GM12878 (cell line): ENCODE results near the gene OPN1LW. TPM values are rescaled to one million over a fixed set of nuclear protein-coding genes. Genes with fewer than 3 reads are reported as not detected.

Experiments used
- ATAC-seq: fragments of 200-7000 bp; cut with Tn5 transposase; 3 replicates; pipeline ENCODE4 v1.9.1; 2020; ENCODE audit warnings: mild to moderate bottlenecking, moderate library complexity
- BruUV-seq: library from RNA; stranded (reverse); fragments of 400-500 nt; replicated peaks from 2 replicates; lab custom pipeline; 2021; lab: Mats Ljungman, UMichigan
- CTCF ChIA-PET: fragments of 300-600 bp; sonication (Branson Sonifier 250); formaldehyde crosslinking; extraction: SDS; loops from one replicate; lab custom pipeline; 2021; ENCODE audit warnings: inconsistent platforms; lab: Yijun Ruan, JAX
- POLR2A ChIA-PET: fragments of 350-600 bp; formaldehyde crosslinking; extraction: SDS; loops from one replicate; lab custom pipeline; 2021; ENCODE audit warnings: inconsistent platforms; lab: Charles Lee
- RAD21 ChIA-PET: fragments of 300-600 bp; sonication (Branson Sonifier 250); formaldehyde crosslinking; loops from one replicate; lab custom pipeline; 2023; ENCODE audit warnings: antibody characterized with exemption; ENCODE audit not compliant: unreplicated experiment; lab: Charles Lee
- SMC1A ChIA-PET: fragments of 300-600 bp; sonication (Branson Sonifier 250); formaldehyde crosslinking; loops from one replicate; lab custom pipeline; 2023; ENCODE audit not compliant: unreplicated experiment, uncharacterized antibody; lab: Charles Lee
- DNase-seq: peaks from one replicate; pipeline ENCODE4 v3.0.0-alpha.2; 2011; ENCODE audit warnings: low read depth, low spot score
- FAIRE-seq: peaks from 3 replicates; lab custom pipeline; 2011; peaks lifted over from hg19 to GRCh38; lab: Jason Lieb, UNC
- H2AFZ ChIP-seq: 2 replicates; pipeline ENCODE4 v1.6.0; 2011; ENCODE audit warnings: low read depth, low read length, control low read depth; ENCODE audit not compliant: control insufficient read depth
- H3K27ac ChIP-seq: 2 replicates; pipeline ENCODE4 v1.5.1; 2011; ENCODE audit warnings: control low read depth; ENCODE audit not compliant: control insufficient read depth, insufficient read depth
- H3K27me3 ChIP-seq, 2 experiments: replicated peaks in 1 of 2; 2 replicates each; pipeline versions ENCODE4 v1.6.0 to v1.6.1; 2011; ENCODE audit warnings: low read length in 1 of 2; ENCODE audit not compliant: control insufficient read depth in 2 of 2, insufficient read depth in 2 of 2
- H3K36me3 ChIP-seq, 2 experiments: 2 replicates each; pipeline ENCODE4 v1.5.1; 2011; ENCODE audit warnings: low read length in 1 of 2; ENCODE audit not compliant: control insufficient read depth in 2 of 2, insufficient read depth in 2 of 2
- H3K4me1 ChIP-seq: 2 replicates; pipeline ENCODE4 v1.6.1; 2011; ENCODE audit warnings: mild to moderate bottlenecking, low read length, moderate library complexity, mixed read lengths; ENCODE audit not compliant: control insufficient read depth, insufficient read depth
- H3K4me2 ChIP-seq: 2 replicates; pipeline ENCODE4 v1.6.0; 2011; ENCODE audit warnings: control low read depth; ENCODE audit not compliant: control insufficient read depth, insufficient read depth
- H3K4me3 ChIP-seq: fragments of 200-600 bp; sonication (generic); 2 replicates; pipeline ENCODE4 v1.5.1; 2016
- H3K79me2 ChIP-seq: 2 replicates; pipeline ENCODE4 v1.6.0; 2011; ENCODE audit warnings: low read length; ENCODE audit not compliant: control insufficient read depth, insufficient read depth
- H3K9ac ChIP-seq: 2 replicates; pipeline ENCODE4 v1.8.0; 2011; ENCODE audit warnings: low read length, control low read depth, mixed read lengths; ENCODE audit not compliant: control insufficient read depth, insufficient read depth
- H3K9me3 ChIP-seq: replicated peaks from 3 replicates; pipeline ENCODE4 v1.5.1; 2011; ENCODE audit warnings: mild to moderate bottlenecking, low read length; ENCODE audit not compliant: control insufficient read depth, insufficient read depth
- H4K20me1 ChIP-seq: 2 replicates; pipeline ENCODE4 v1.6.0; 2011; ENCODE audit not compliant: control insufficient read depth, insufficient read depth
- EGR1 ChIP-seq, 2 experiments: IDR thresholded peaks; 1 replicate in 1 of 2; 2 replicates in 1 of 2; pipeline ENCODE4 v1.6.1; 2011 to 2012; ENCODE audit warnings: low read depth in 2 of 2, low read length in 2 of 2, borderline replicate concordance in 1 of 2, mild to moderate bottlenecking in 1 of 2, moderate library complexity in 1 of 2
- FOXM1 ChIP-seq: IDR thresholded peaks from 2 replicates; pipeline ENCODE4 v1.6.1; 2012; ENCODE audit warnings: low read depth, mild to moderate bottlenecking, inconsistent platforms, low read length, moderate library complexity
- HDAC2 ChIP-seq: fragments of 200-600 bp; sonication (generic); IDR thresholded peaks from 2 replicates; pipeline ENCODE4 v1.6.1; 2017
- IRF4 ChIP-seq: IDR thresholded peaks from 2 replicates; pipeline ENCODE4 v1.6.1; 2011; ENCODE audit warnings: low read depth, low read length
- JUNB ChIP-seq: IDR thresholded peaks from 2 replicates; pipeline ENCODE4 v1.6.1; 2016; ENCODE audit warnings: antibody characterized with exemption, mild to moderate bottlenecking
- NFYA ChIP-seq: IDR thresholded peaks from 2 replicates; pipeline ENCODE4 v1.6.1; 2011; ENCODE audit warnings: low read depth, mild to moderate bottlenecking, low read length, improper control_type of control experiment, borderline replicate concordance
- NKRF ChIP-seq: fragments of 450-650 bp; conservative IDR thresholded peaks from 2 replicates; pipeline ENCODE4 v1.6.1; 2017; ENCODE audit warnings: mild to moderate bottlenecking, moderate library complexity
- NR2C2 ChIP-seq: IDR thresholded peaks from 2 replicates; pipeline ENCODE4 v1.6.1; 2011; ENCODE audit warnings: borderline replicate concordance, low read depth; ENCODE audit not compliant: control insufficient read depth, insufficient read length
- NRF1 ChIP-seq: conservative IDR thresholded peaks from 2 replicates; pipeline ENCODE4 v1.6.1; 2011; ENCODE audit warnings: mild to moderate bottlenecking, low read depth, low read length, improper control_type of control experiment
- PBX3 ChIP-seq: IDR thresholded peaks from 2 replicates; pipeline ENCODE4 v1.6.1; 2011; ENCODE audit warnings: mild to moderate bottlenecking, low read depth, low read length, moderate library complexity; ENCODE audit not compliant: insufficient replicate concordance
- RAD21 ChIP-seq: IDR thresholded peaks from 2 replicates; pipeline ENCODE4 v1.6.1; 2011; ENCODE audit warnings: mild to moderate bottlenecking, low read depth, low read length, moderate library complexity; ENCODE audit not compliant: insufficient read depth
- SMARCA5 ChIP-seq: fragments of 450-650 bp; IDR thresholded peaks from 2 replicates; pipeline ENCODE4 v1.6.1; 2017; ENCODE audit warnings: mild to moderate bottlenecking
- TCF7 ChIP-seq: IDR thresholded peaks from 2 replicates; pipeline ENCODE4 v1.6.1; 2014; ENCODE audit warnings: antibody characterized with exemption, borderline replicate concordance
- ZBTB4 ChIP-seq: fragments of 450-650 bp; formaldehyde crosslinking; IDR thresholded peaks from 2 replicates; pipeline ENCODE4 v1.4.0; 2022; ENCODE audit warnings: mild to moderate bottlenecking, moderate library complexity
- WGBS: methylation state at CpG from one replicate; pipeline ENCODE4 v1.1.6; 2016; ENCODE audit warnings: low lambda C conversion rate; ENCODE audit not compliant: insufficient replicate concordance, insufficient coverage; ENCODE audit errors: missing lambda C conversion rate; 5-methylcytosine and 5-hydroxymethylcytosine counted together
- in situ Hi-C: fragments of 300-500 bp; cut with MboI; formaldehyde crosslinking; loops from 9 replicates; pipeline ENCODE4 v1.14.3; 2018; ENCODE audit warnings: mixed read lengths
- intact Hi-C: fragments of 100-400 bp; cut with micrococcal nuclease; formaldehyde crosslinking; loops from one replicate; pipeline ENCODE4 v1.14.2; 2022; ENCODE audit not compliant: unreplicated experiment
- polyA plus RNA-seq, 11 experiments: library from polyadenylated mRNA; depleted of rRNA in 4 of 11; unstranded in 6 of 11; stranded (reverse) in 5 of 11; fragments of >200 nt; fragmentation: Nextera tagmentation in 4 of 11; fragmentation: Illumina TruSeq in 1 of 11; extraction: Ambion mirVana in 4 of 11; extraction: Trizol in 1 of 11; gene quantifications; 1 replicate in 1 of 11; 2 replicates in 10 of 11; pipeline versions ENCODE4 v1.2.1 to v1.2.3, GENCODE V29; 2011 to 2016; ENCODE audit warnings: inconsistent platforms in 2 of 11, missing spikeins in 2 of 11, low read depth in 1 of 11
- total RNA-seq, 4 experiments: library from RNA; depleted of rRNA in 3 of 4; stranded (reverse); fragments of >200 nt in 3 of 4; fragmentation: Illumina TruSeq in 1 of 4; extraction: Trizol in 1 of 4; gene quantifications; 2 replicates each; pipeline versions ENCODE4 v1.2.1 to v1.2.3, GENCODE V29; 2013 to 2021
- TF ChIP-seq, protein P1 (sequence below): fragments of 450-650 bp; IDR thresholded peaks from 2 replicates; pipeline ENCODE4 v1.6.1; 2014; ENCODE audit warnings: mild to moderate bottlenecking

OPN1LW gene
- total and polyA plus RNA-seq, 10 of the 15 experiments (the other 5 are each of a cell fraction or from before 2014, with no cell fraction given): not detected

DNA sequence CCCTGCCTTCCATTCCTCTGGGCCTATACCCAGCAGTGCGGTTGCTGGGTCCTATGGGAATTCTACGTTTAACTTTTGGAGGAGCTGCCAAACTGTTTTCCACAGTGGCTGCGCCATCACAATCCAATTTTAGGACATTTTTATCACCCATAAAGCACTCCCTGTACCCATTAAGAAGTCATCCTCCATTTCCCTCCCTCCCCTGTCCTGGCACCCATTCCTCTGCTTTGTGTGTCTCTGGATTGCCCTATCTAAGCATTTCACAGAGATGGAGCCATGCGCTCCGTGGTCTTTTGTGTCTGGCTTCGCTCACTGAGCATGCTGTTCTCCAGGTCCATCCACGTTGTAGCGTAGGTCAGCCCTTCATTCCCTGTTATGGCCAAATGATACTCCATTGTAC is 1.7 kb upstream of the OPN1LW start:
- H3K4me3 ChIP-seq: no peak overlapping the region
- ChIA-PET RAD21 (no interaction called here), CTCF (no interaction called here), POLR2A (no interaction called here), SMC1A (no interaction called here)
- BruUV-seq: no TSS peak
- 65% methylated on average over 8 of the region's 8 CpGs for WGBS
- H3K4me2 ChIP-seq: no peak overlapping the region
- ATAC-seq: no peak
- FAIRE-seq: no peak
- no peaks in the 10 kb centered on the region for H4K20me1 ChIP-seq
- no peaks in the 10 kb centered on the region; the same call in 2 of the 3 replicates for H3K9me3 ChIP-seq
- in situ Hi-C loops (loop anchor here (25.0 kb wide), 3 partner anchors 170 to 1270 kb away; partner anchors contain the start of genes G6PD and IKBKG), intact Hi-C loops (no loop called here)
- no peaks in the 10 kb centered on the region for H3K79me2 ChIP-seq
- H3K9ac ChIP-seq: no peak overlapping the region
- DNase-seq: no peak
- no peak overlapping the region for H2AFZ ChIP-seq
- no peaks in the 10 kb centered on the region for H3K36me3 ChIP-seq
- H3K27me3 ChIP-seq: no peaks in the 10 kb centered on the region; a peak in 1 of 4 replicates
- no peak overlapping the region for H3K27ac ChIP-seq
- no peaks in the 10 kb centered on the region for H3K4me1 ChIP-seq
- no peak for TF ChIP-seq NR2C2
- no peak for TF ChIP-seq RAD21
- no peak for TF ChIP-seq NRF1
- no peak for TF ChIP-seq TCF7
- no peak for TF ChIP-seq JUNB
- TF ChIP-seq IRF4: no peak
- no peak for TF ChIP-seq SMARCA5
- no peak for TF ChIP-seq PBX3
- TF ChIP-seq EGR1 (IDR thresholded peaks at IDR 0.05; ENCODE audit: borderline replicate concordance in 1 of 2, low read depth in 2 of 2, low read length in 2 of 2): no peak
- no peak for TF ChIP-seq HDAC2
- TF ChIP-seq NKRF: no peak
- TF ChIP-seq ZBTB4 (CRISPR knock-in tag): no peak
- TF ChIP-seq, protein P1, sequence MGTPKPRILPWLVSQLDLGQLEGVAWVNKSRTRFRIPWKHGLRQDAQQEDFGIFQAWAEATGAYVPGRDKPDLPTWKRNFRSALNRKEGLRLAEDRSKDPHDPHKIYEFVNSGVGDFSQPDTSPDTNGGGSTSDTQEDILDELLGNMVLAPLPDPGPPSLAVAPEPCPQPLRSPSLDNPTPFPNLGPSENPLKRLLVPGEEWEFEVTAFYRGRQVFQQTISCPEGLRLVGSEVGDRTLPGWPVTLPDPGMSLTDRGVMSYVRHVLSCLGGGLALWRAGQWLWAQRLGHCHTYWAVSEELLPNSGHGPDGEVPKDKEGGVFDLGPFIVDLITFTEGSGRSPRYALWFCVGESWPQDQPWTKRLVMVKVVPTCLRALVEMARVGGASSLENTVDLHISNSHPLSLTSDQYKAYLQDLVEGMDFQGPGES: no peak
- no peak for TF ChIP-seq FOXM1
- TF ChIP-seq NFYA: no peak
